Suprapubic skin (tissue), 3 donors: ENCODE data around the gene KRTAP5-11.
"Not testable (repeated sequence)": the region's sequence is repeated elsewhere in the genome, so short reads cannot be mapped to it uniquely, and the experiment has no call there.

Experiments
- CTCF ChIP-seq, 2 donors: fragments of 200-600 bp in 1 of 2; fragments of 450-650 bp in 1 of 2; sonication (generic) in 1 of 2; IDR thresholded peaks; one replicate each; pipeline ENCODE4 v1.5.1; 2016 to 2019; ENCODE audit warnings: antibody characterized with exemption in 2 of 2, mild to moderate bottlenecking in 1 of 2, moderate library complexity in 1 of 2
- EP300 ChIP-seq: sonication (generic); formaldehyde crosslinking; IDR thresholded peaks from one replicate; pipeline ENCODE4 v1.6.1; 2017; ENCODE audit warnings: antibody characterized with exemption

- TF ChIP-seq CTCF (IDR thresholded peaks at IDR 0.05); EP300: not testable (repeated sequence)
These were observed 31.8 kb upstream of the KRTAP5-11 start for GRCh38 chr11:71614366-71614917.
